ENCODE measurements around the gene KMT5C. TPM values are rescaled to one million over a fixed set of nuclear protein-coding genes. Genes with fewer than 3 reads are reported as not detected.

The KMT5C gene
- total and polyA plus RNA-seq, 9 donors = 13.4 to 34.1 (median 23.2) TPM

- peaks cover 14% of the 10 kb centered on the region for H3K4me1 ChIP-seq (ENCODE audit: control insufficient read depth, insufficient read depth, low read length)
- H3K9me3 ChIP-seq (replicated peaks; ENCODE audit: control insufficient read depth, low read depth, low read length) = no peaks in the 10 kb centered on the region
- peaks cover 72% of the 10 kb centered on the region for H3K27me3 ChIP-seq (ENCODE audit: control insufficient read depth, insufficient read depth, low read length)
- H3K36me3 ChIP-seq (ENCODE audit: control insufficient read depth, insufficient read depth, low read length) = peaks cover 5% of the 10 kb centered on the region
- DNase-seq = no peak
- peak overlapping the region; percentile 19 for H3K4me3 ChIP-seq (ENCODE audit: low read length)
- H3K27ac ChIP-seq (ENCODE audit: low read length) = no peak overlapping the region
- under 1% methylated on average over 51 of the region's 72 CpGs for WGBS (ENCODE audit: insufficient coverage)
Observed at GRCh38 chr19:55353803-55354697, 14.4 kb downstream of the KMT5C start.

GRCh38 chr19:55354698-55355212 is 15.1 kb downstream of the KMT5C start, which contains the start of gene COX6B2:
COX6B2 (minus strand) TSS chr19:55354719; CDS start chr19:55354521, 198 bp downstream.
- H3K4me3 ChIP-seq (ENCODE audit: low read length) = peak within 1 kb of the TSS; percentile 19
- H3K36me3 ChIP-seq (ENCODE audit: control insufficient read depth, insufficient read depth, low read length) = no peaks in the 10 kb centered on the region
- WGBS (ENCODE audit: insufficient coverage) = 0% methylated on average over 8 of the region's 43 CpGs
- no peak within 1 kb of the TSS for H3K27ac ChIP-seq (ENCODE audit: low read length)
- H3K9me3 ChIP-seq (replicated peaks; ENCODE audit: control insufficient read depth, low read depth, low read length) = no peaks in the 10 kb centered on the region
- DNase-seq = no peak
- H3K27me3 ChIP-seq (ENCODE audit: control insufficient read depth, insufficient read depth, low read length) = peaks cover 75% of the 10 kb centered on the region
- H3K4me1 ChIP-seq (ENCODE audit: control insufficient read depth, insufficient read depth, low read length) = peaks cover 14% of the 10 kb centered on the region

- no peaks in the 10 kb centered on the region for H3K36me3 ChIP-seq (ENCODE audit: control insufficient read depth, insufficient read depth, low read length)
- H3K4me1 ChIP-seq (ENCODE audit: control insufficient read depth, insufficient read depth, low read length) = peaks cover 14% of the 10 kb centered on the region
- no peak overlapping the region for H3K4me3 ChIP-seq (ENCODE audit: low read length)
- H3K27me3 ChIP-seq (ENCODE audit: control insufficient read depth, insufficient read depth, low read length) = peaks cover 75% of the 10 kb centered on the region
- H3K27ac ChIP-seq (ENCODE audit: low read length) = no peak overlapping the region
- no peak for DNase-seq
- H3K9me3 ChIP-seq (replicated peaks; ENCODE audit: control insufficient read depth, low read depth, low read length) = no peaks in the 10 kb centered on the region
- WGBS (ENCODE audit: insufficient coverage) = 4% methylated on average over 8 of the region's 13 CpGs
Observed at GRCh38 chr19:55355213-55355821, 15.6 kb downstream of the KMT5C start.

- peaks cover 10% of the 10 kb centered on the region for H3K4me1 ChIP-seq (ENCODE audit: control insufficient read depth, insufficient read depth, low read length)
- H3K36me3 ChIP-seq (ENCODE audit: control insufficient read depth, insufficient read depth, low read length) = no peaks in the 10 kb centered on the region
- H3K27ac ChIP-seq (ENCODE audit: low read length) = no peak overlapping the region
- H3K4me3 ChIP-seq (ENCODE audit: low read length) = no peak overlapping the region
- H3K9me3 ChIP-seq (replicated peaks; ENCODE audit: control insufficient read depth, low read depth, low read length) = no peaks in the 10 kb centered on the region
- 80% methylated on average over 19 of the region's 19 CpGs for WGBS (ENCODE audit: insufficient coverage)
- peaks cover 46% of the 10 kb centered on the region for H3K27me3 ChIP-seq (ENCODE audit: control insufficient read depth, insufficient read depth, low read length)
- no peak for DNase-seq
Observed at GRCh38 chr19:55358493-55358892, 18.8 kb downstream of the KMT5C start.

- WGBS (ENCODE audit: insufficient coverage) = 68% methylated on average over 26 of the region's 32 CpGs
- Histone ChIP-seq H3K27me3 (ENCODE audit: control insufficient read depth, insufficient read depth, low read length) (peaks cover 41% of the 10 kb centered on the region), H3K27ac (ENCODE audit: low read length) (no peak overlapping the region), H3K4me3 (ENCODE audit: low read length) (no peak overlapping the region), H3K4me1 (ENCODE audit: control insufficient read depth, insufficient read depth, low read length) (peaks cover 4% of the 10 kb centered on the region), H3K9me3 (replicated peaks; ENCODE audit: control insufficient read depth, low read depth, low read length) (no peaks in the 10 kb centered on the region), H3K36me3 (ENCODE audit: control insufficient read depth, insufficient read depth, low read length) (no peaks in the 10 kb centered on the region)
- no peak for DNase-seq
Observed at GRCh38 chr19:55358943-55359908, 19.6 kb downstream of the KMT5C start.

- Histone ChIP-seq H3K27me3 (ENCODE audit: control insufficient read depth, insufficient read depth, low read length) (peaks cover 24% of the 10 kb centered on the region), H3K9me3 (replicated peaks; ENCODE audit: control insufficient read depth, low read depth, low read length) (no peaks in the 10 kb centered on the region), H3K27ac (ENCODE audit: low read length) (no peak overlapping the region), H3K4me3 (ENCODE audit: low read length) (no peak overlapping the region), H3K36me3 (ENCODE audit: control insufficient read depth, insufficient read depth, low read length) (no peaks in the 10 kb centered on the region), H3K4me1 (ENCODE audit: control insufficient read depth, insufficient read depth, low read length) (no peaks in the 10 kb centered on the region)
- WGBS (ENCODE audit: insufficient coverage) = 82% methylated on average over 13 of the region's 16 CpGs
- no peak for DNase-seq
Observed at GRCh38 chr19:55360902-55361301, 21.2 kb downstream of the KMT5C start.

DNA sequence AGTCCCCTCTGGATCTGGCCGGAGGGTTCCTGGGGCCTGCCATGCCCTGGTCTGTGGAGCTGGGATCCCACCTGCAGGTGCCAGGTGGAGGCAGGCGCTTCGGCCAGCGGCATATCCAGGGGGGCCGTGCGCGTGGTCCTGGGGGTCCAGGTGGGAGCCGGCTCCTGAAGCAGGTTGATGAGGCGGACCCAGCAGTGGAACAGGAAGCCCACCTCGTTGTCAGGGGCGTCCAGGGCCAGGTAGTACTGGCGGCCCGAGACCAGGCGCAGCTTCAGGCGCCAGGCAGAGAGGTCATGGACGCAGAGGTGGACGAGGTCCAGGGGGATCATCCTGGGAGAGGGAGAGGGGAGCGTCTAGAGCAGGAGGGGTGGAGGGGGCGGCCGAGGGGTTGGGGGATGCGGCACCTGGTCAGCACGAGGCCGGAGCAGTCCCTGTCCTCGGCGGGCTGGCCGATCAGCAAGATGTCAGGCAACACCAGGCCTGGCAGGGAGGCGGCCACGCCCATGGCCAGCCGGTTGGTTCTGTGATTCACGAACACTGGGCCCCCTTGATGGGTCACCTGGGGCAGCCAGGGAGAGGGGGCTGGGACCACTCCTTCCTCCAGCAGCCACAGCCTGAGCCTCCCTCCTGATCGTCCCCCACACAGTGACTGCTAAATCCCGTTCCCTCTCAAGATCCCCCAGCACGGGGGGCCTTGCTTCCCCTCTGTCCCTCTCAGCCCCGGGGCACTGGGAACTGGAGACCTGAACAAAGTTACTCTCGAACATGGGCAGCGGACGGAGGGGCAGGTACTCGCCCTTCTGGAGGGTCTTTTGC is 22.7 kb downstream of the KMT5C start:
- Histone ChIP-seq H3K4me3 (ENCODE audit: low read length) (no peak overlapping the region), H3K9me3 (replicated peaks; ENCODE audit: control insufficient read depth, low read depth, low read length) (no peaks in the 10 kb centered on the region), H3K4me1 (ENCODE audit: control insufficient read depth, insufficient read depth, low read length) (no peaks in the 10 kb centered on the region), H3K36me3 (ENCODE audit: control insufficient read depth, insufficient read depth, low read length) (no peaks in the 10 kb centered on the region), H3K27ac (ENCODE audit: low read length) (no peak overlapping the region), H3K27me3 (ENCODE audit: control insufficient read depth, insufficient read depth, low read length) (peaks cover 14% of the 10 kb centered on the region)
- WGBS (ENCODE audit: insufficient coverage) = 66% methylated on average over 28 of the region's 38 CpGs
- DNase-seq = no peak

DNA sequence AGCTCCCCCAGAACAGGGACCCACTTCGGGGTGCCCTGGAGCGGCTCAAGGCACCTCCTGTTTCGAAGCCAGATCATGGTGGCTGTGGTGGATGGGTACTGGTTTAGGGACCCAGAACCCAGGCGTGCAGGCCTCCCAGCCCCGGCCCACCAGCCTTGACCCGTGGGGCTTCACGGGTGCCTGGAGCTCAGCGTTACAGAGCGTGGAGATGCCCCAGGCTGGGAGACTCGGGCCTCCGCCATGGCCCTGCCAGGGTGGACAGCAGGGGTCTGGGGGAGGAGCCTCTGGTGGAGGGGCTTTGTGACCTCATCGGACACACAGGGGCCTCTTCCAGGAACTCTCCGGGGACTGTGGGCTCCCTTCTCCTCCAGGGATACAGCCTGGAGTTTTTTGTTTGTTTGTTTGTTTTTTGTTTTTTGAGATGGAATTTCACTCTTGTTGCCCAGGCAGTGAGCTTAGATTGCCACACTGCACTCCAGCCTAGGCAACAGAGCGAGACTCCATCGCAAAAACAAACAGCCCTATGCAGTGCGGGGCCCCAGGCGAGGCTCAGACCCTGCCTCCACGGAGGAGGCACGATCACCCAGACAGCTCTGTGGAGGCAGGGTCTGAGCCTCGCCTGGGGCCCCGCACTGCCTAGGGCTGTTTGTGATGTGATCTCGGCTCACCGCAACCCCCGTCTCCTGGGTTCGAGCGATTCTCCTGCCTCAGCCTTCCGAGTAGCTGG is 23.5 kb downstream of the KMT5C start, which contains the start of gene GARIN5B:
GARIN5B (minus strand) TSS at position 271 of the 727 bp plus-strand sequence; CDS start at position 77, 194 bp downstream.
- H3K4me1 ChIP-seq (ENCODE audit: control insufficient read depth, insufficient read depth, low read length) = peaks cover under 1% of the 10 kb centered on the region
- no peaks in the 10 kb centered on the region for H3K9me3 ChIP-seq (replicated peaks; ENCODE audit: control insufficient read depth, low read depth, low read length)
- DNase-seq = no peak
- no peak within 1 kb of the TSS for H3K27ac ChIP-seq (ENCODE audit: low read length)
- 70% methylated on average over 20 of the region's 27 CpGs for WGBS (ENCODE audit: insufficient coverage)
- no peaks in the 10 kb centered on the region for H3K36me3 ChIP-seq (ENCODE audit: control insufficient read depth, insufficient read depth, low read length)
- H3K27me3 ChIP-seq (ENCODE audit: control insufficient read depth, insufficient read depth, low read length) = peaks cover 15% of the 10 kb centered on the region
- H3K4me3 ChIP-seq (ENCODE audit: low read length) = no peak within 1 kb of the TSS

Data from muscle of leg (tissue), 11 donors.